HepG2 (cell line): ENCODE results near the gene CSDE1. TPM values are rescaled to one million over a fixed set of nuclear protein-coding genes. Genes with fewer than 3 reads are reported as not detected.

Experiments used
- ATAC-seq: fragments of 200-7000 bp; cut with Tn5 transposase; 3 replicates; pipeline ENCODE4 v1.9.1; 2020; ENCODE audit warnings: mild to moderate bottlenecking, moderate library complexity
- Bru-seq: library from RNA; stranded (reverse); fragments of 400-500 nt; gene quantifications from one replicate; lab custom pipeline; 2021; lab: Mats Ljungman, UMichigan
- BruChase-seq, 2 experiments: library from RNA; stranded (reverse); fragments of 400-500 nt; gene quantifications; one replicate each; lab custom pipeline; 2021; lab: Mats Ljungman, UMichigan
- BruUV-seq: library from RNA; stranded (reverse); fragments of 400-500 nt; replicated peaks from 2 replicates; lab custom pipeline; 2021; lab: Mats Ljungman, UMichigan
- CTCF ChIA-PET: fragments of 300-600 bp; formaldehyde crosslinking; extraction: SDS; loops from one replicate; lab custom pipeline; 2021; ENCODE audit warnings: low total read pairs, inconsistent platforms, low intra/inter-chr PET ratio; lab: Yijun Ruan, JAX
- POLR2A ChIA-PET: fragments of 350-600 bp; sonication (Branson Sonifier 250); formaldehyde crosslinking; loops from one replicate; lab custom pipeline; 2020; ENCODE audit warnings: antibody characterized with exemption, inconsistent platforms; lab: Yijun Ruan, JAX
- DNase-seq: peaks from one replicate; pipeline ENCODE4 v3.0.0-alpha.2; 2015; ENCODE audit warnings: low spot score
- FAIRE-seq: peaks from 3 replicates; lab custom pipeline; 2011; peaks lifted over from hg19 to GRCh38; lab: Jason Lieb, UNC
- H2AFZ ChIP-seq: one replicate; pipeline ENCODE4 v1.6.1; 2011; ENCODE audit warnings: low read length, inconsistent platforms
- H3K27ac ChIP-seq: fragments of 300-600 bp; 3 replicates; pipeline ENCODE4 v1.8.0; 2011; ENCODE audit warnings: mixed run types, mild to moderate bottlenecking, mixed read lengths, low read length, inconsistent platforms; ENCODE audit not compliant: insufficient read depth; ENCODE audit errors: extremely low read length
- H3K27me3 ChIP-seq, 2 experiments: fragments of 200-600 bp in 1 of 2; 2 replicates in 1 of 2; 3 replicates in 1 of 2; pipeline versions ENCODE4 v1.6.0 to v1.8.0; 2011; ENCODE audit warnings: low read length in 2 of 2, mild to moderate bottlenecking in 2 of 2, moderate library complexity in 2 of 2, inconsistent platforms in 1 of 2; ENCODE audit not compliant: insufficient read depth in 2 of 2, control insufficient read depth in 1 of 2
- H3K36me3 ChIP-seq, 2 experiments: fragments of 200-600 bp in 1 of 2; replicated peaks in 1 of 2; 2 replicates in 1 of 2; 3 replicates in 1 of 2; pipeline versions ENCODE4 v1.5.1 to v1.8.0; 2011; ENCODE audit warnings: low read length in 2 of 2, inconsistent platforms in 1 of 2; ENCODE audit not compliant: insufficient read depth in 2 of 2, control insufficient read depth in 1 of 2
- H3K4me1 ChIP-seq: 2 replicates; pipeline ENCODE4 v1.5.1; 2012; ENCODE audit warnings: low read length, inconsistent platforms; ENCODE audit not compliant: insufficient read depth
- H3K4me2 ChIP-seq: 2 replicates; pipeline ENCODE4 v1.6.0; 2011; ENCODE audit warnings: low read depth, low read length, inconsistent platforms
- H3K4me3 ChIP-seq, 3 experiments: fragments of 200-600 bp in 1 of 3; sonication (generic), shearing (Covaris generic) in 1 of 3; replicated peaks in 1 of 3; 2 replicates each; pipeline ENCODE4 v1.5.1; 2011 to 2016; ENCODE audit warnings: low read length in 3 of 3, inconsistent platforms in 2 of 3, low read depth in 2 of 3, mild to moderate bottlenecking in 2 of 3, control low read depth in 1 of 3, mixed read lengths in 1 of 3; ENCODE audit not compliant: insufficient read depth in 1 of 3
- H3K79me2 ChIP-seq: one replicate; pipeline ENCODE4 v1.6.1; 2011; ENCODE audit warnings: low read length, inconsistent platforms; ENCODE audit not compliant: insufficient read depth
- H3K9ac ChIP-seq: 2 replicates; pipeline ENCODE4 v1.6.0; 2011; ENCODE audit warnings: mild to moderate bottlenecking, low read depth, low read length, inconsistent platforms; ENCODE audit not compliant: insufficient read depth
- H3K9me3 ChIP-seq: 2 replicates; pipeline ENCODE4 v1.5.1; 2012; ENCODE audit warnings: mild to moderate bottlenecking, low read length
- H4K20me1 ChIP-seq: 2 replicates; pipeline ENCODE4 v1.6.0; 2011; ENCODE audit warnings: inconsistent platforms, mild to moderate bottlenecking, low read length, moderate library complexity; ENCODE audit not compliant: insufficient read depth
- DNMT3B ChIP-seq: conservative IDR thresholded peaks from 2 replicates; pipeline ENCODE4 v1.6.1; 2016; ENCODE audit warnings: missing biosample characterization, control low read depth
- GZF1 ChIP-seq: sonication (generic); formaldehyde crosslinking; IDR thresholded peaks from 2 replicates; pipeline ENCODE4 v1.5.1; 2020; ENCODE audit warnings: mild to moderate bottlenecking, missing genetic modification reagents
- KDM5A ChIP-seq: fragments of 200-600 bp; sonication (generic); IDR thresholded peaks from 2 replicates; pipeline ENCODE4 v1.7.0; 2018; ENCODE audit warnings: antibody characterized with exemption, mild to moderate bottlenecking, low read length, borderline replicate concordance
- RFXANK ChIP-seq: IDR thresholded peaks from 2 replicates; pipeline ENCODE4 v1.6.1; 2016
- ZNF431 ChIP-seq: sonication (generic); formaldehyde crosslinking; IDR thresholded peaks from 2 replicates; pipeline ENCODE4 v1.9.0; 2022; ENCODE audit warnings: missing genetic modification reagents, low read depth, mild to moderate bottlenecking, borderline replicate concordance
- ZSCAN21 ChIP-seq: sonication (generic); formaldehyde crosslinking; IDR thresholded peaks from 2 replicates; pipeline ENCODE4 v1.8.0; 2022; ENCODE audit warnings: mild to moderate bottlenecking, missing genetic modification reagents, moderate library complexity, borderline replicate concordance
- WGBS: methylation state at CpG from one replicate; pipeline ENCODE4 v1.1.6; 2017; ENCODE audit warnings: low lambda C conversion rate; 5-methylcytosine and 5-hydroxymethylcytosine counted together
- in situ Hi-C: cut with HindIII; loops from 2 replicates; pipeline ENCODE4 v1.10.0; 2017; ENCODE audit warnings: low pct_unique_long_range_greater_than_20kb; ENCODE audit not compliant: extremely low pct_ligation_motif_present
- intact Hi-C: fragments of 100-400 bp; cut with micrococcal nuclease; formaldehyde crosslinking; loops from one replicate; pipeline ENCODE4 v1.10.0; 2022; ENCODE audit not compliant: unreplicated experiment
- long read RNA-seq, 2 experiments: library from RNA in 1 of 2; library from polyadenylated mRNA in 1 of 2; stranded (forward) in 1 of 2; unstranded in 1 of 2; transcript quantifications; one replicate each; pipeline ENCODE4 v2.0.0, GENCODE V29; 2019 to 2022
- polyA minus RNA-seq, 3 experiments: library from RNA; depleted of rRNA, polyadenylated mRNA; stranded (reverse); fragments of >200 nt; gene quantifications; 2 replicates each; pipeline ENCODE4 v1.2.3, GENCODE V29; 2011; ENCODE audit warnings: low replicate concordance in 1 of 3
- polyA plus RNA-seq, 8 experiments: library from polyadenylated mRNA; depleted of rRNA in 3 of 8; stranded (reverse) in 7 of 8; unstranded in 1 of 8; fragments of >200 nt; fragmentation: Illumina TruSeq in 4 of 8; extraction: Trizol in 4 of 8; gene quantifications; 2 replicates each; pipeline versions ENCODE4 v1.2.1 to v1.2.3, GENCODE V29; 2011 to 2016; ENCODE audit warnings: low read depth in 4 of 8, missing spikeins in 1 of 8, mixed read lengths in 1 of 8; ENCODE audit not compliant: insufficient read depth in 1 of 8
- total RNA-seq, 5 experiments: library from RNA; depleted of rRNA; stranded (reverse); fragments of >200 nt; fragmentation: Illumina TruSeq; extraction: Trizol; gene quantifications; 2 replicates each; pipeline ENCODE4 v1.2.3, GENCODE V29; 2016; ENCODE audit warnings: low read depth in 1 of 5
- TF ChIP-seq, protein P1 (sequence below): fragments of 450-650 bp; IDR thresholded peaks from 2 replicates; pipeline ENCODE4 v1.6.1; 2016
- TF ChIP-seq, protein P2 (sequence below): sonication (generic); formaldehyde crosslinking; IDR thresholded peaks from 2 replicates; pipeline ENCODE4 v1.9.0; 2021; ENCODE audit warnings: missing genetic modification reagents, borderline replicate concordance
- TF ChIP-seq, protein P3 (sequence below): sonication (generic); formaldehyde crosslinking; conservative IDR thresholded peaks from 2 replicates; pipeline ENCODE4 v1.8.1; 2023; ENCODE audit warnings: missing genetic modification reagents
- TF ChIP-seq, protein P4 (sequence below): sonication (generic); formaldehyde crosslinking; IDR thresholded peaks from 2 replicates; pipeline ENCODE4 v1.5.1; 2020; ENCODE audit warnings: mild to moderate bottlenecking, moderate library complexity, missing genetic modification reagents

The CSDE1 gene
- total RNA-seq (2016; rRNA removed; fragmentation: Illumina TruSeq; extraction: Trizol): 313 and 582 TPM in 2 replicates
- total RNA-seq (2016; cell fraction: cytosol; rRNA removed; fragmentation: Illumina TruSeq; extraction: Trizol; ENCODE audit: low read depth): 97.9 and 113 TPM in 2 replicates
- 314 and 565 TPM in 2 replicates for total RNA-seq (2016; cell fraction: insoluble cytoplasmic fraction; rRNA removed; fragmentation: Illumina TruSeq; extraction: Trizol)
- total RNA-seq (2016; cell fraction: membrane; rRNA removed; fragmentation: Illumina TruSeq; extraction: Trizol): 270 and 306 TPM in 2 replicates
- total RNA-seq (2016; cell fraction: nucleus; rRNA removed; fragmentation: Illumina TruSeq; extraction: Trizol): 236 and 265 TPM in 2 replicates
- 115 and 150 TPM in 2 replicates for polyA plus RNA-seq (2011; rRNA removed)
- 130 and 182 TPM in 2 replicates for polyA plus RNA-seq (2011; cell fraction: cytosol; rRNA removed)
- 88.2 and 91.1 TPM in 2 replicates for polyA plus RNA-seq (2011; cell fraction: nucleus; rRNA removed)
- polyA plus RNA-seq (2012): 455 and 466 TPM in 2 replicates
- polyA plus RNA-seq (2016; cell fraction: cytosol; fragmentation: Illumina TruSeq; extraction: Trizol; ENCODE audit: low read depth): 72.4 and 73.9 TPM in 2 replicates
- polyA plus RNA-seq (2016; cell fraction: insoluble cytoplasmic fraction; fragmentation: Illumina TruSeq; extraction: Trizol; ENCODE audit: low read depth): 382 and 405 TPM in 2 replicates
- polyA plus RNA-seq (2016; cell fraction: membrane; fragmentation: Illumina TruSeq; extraction: Trizol; ENCODE audit: low read depth): 148 and 175 TPM in 2 replicates
- 211 and 222 TPM in 2 replicates for polyA plus RNA-seq (2016; cell fraction: nucleus; fragmentation: Illumina TruSeq; extraction: Trizol; ENCODE audit: insufficient read depth, low read depth)
- 174 and 286 TPM in 2 replicates for polyA minus RNA-seq (2011; rRNA and poly(A)+ RNA removed; ENCODE audit: low replicate concordance)
- 263 and 264 TPM in 2 replicates for polyA minus RNA-seq (2011; cell fraction: cytosol; rRNA and poly(A)+ RNA removed)
- polyA minus RNA-seq (2011; cell fraction: nucleus; rRNA and poly(A)+ RNA removed): 272 and 276 TPM in 2 replicates
- Bru-seq, nascent RNA: percentile 98 among the genes with signal in this experiment
- BruChase-seq, experiment 1, labeled RNA remaining after a 6-hour chase: percentile 99 among the genes with signal in this experiment
- BruChase-seq, experiment 2, labeled RNA remaining after a 2-hour chase: percentile 98 among the genes with signal in this experiment
- long read RNA-seq, experiment 1, full-length matches to known transcripts: 165 of 235 reads
- long read RNA-seq, experiment 1, partial matches to known transcripts: 50 of 235 reads
- long read RNA-seq, experiment 1, other reads (novel, unspliced or antisense): 20 of 235 reads
- long read RNA-seq, experiment 2, full-length matches to known transcripts: 145 of 648 reads
- long read RNA-seq, experiment 2, partial matches to known transcripts: 184 of 648 reads
- long read RNA-seq, experiment 2, other reads (novel, unspliced or antisense): 319 of 648 reads

DNA sequence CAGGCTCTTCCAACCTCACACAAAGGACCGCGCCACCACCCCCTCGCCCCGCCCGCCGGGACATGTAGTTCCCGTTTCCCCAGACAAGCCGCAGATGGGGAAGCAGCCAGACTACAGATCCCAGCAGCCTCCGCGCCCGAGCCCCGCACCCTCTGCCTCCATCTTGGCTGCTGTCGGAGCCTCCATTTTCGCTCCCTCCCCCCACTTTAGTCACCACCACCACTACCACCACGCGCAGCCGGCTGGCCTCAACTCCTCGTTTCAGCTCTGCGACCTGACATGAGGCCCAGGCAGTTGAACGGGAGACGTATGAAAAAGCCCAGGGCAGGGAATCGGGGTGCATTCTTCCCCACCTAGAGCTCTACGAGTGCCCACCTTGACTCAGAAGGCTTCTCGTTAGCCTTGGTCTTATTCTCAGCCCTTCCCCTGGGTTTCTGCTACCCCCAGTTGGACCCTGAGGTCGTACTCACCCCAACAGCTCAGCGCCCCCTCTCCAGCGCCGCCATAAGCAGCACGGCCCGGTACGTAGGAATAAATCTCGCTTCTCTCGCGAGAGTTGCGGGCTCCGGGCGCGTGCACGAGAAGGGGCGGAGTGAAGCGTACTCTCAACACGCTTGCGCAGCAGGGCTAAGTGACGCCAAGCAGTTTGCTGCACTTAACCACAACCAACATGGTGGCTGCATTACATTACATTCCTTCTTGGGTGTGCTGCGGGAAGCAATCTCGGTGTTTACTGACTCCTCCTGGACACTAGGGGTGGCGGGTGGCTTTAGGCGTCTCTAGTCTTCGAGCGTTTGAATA lies at the start of gene CSDE1:
Gene CSDE1, minus strand, starts transcription at position 530 of the 801 bp plus-strand sequence. CDS start 18,094 bp downstream, outside the sequence.
- peak; percentile 95 for ATAC-seq
- peak within 1 kb of the TSS; percentile 98 for H3K27ac ChIP-seq
- H3K4me2 ChIP-seq: peak within 1 kb of the TSS; percentile 72
- H3K4me1 ChIP-seq: peaks cover 44% of the 10 kb centered on the region
- H3K9me3 ChIP-seq: no peaks in the 10 kb centered on the region
- POLR2A ChIA-PET: interaction anchor here (1.0 to 3.6 kb wide), 2 partner anchors 22 to 29 kb away, joined by 3 to 16 read pairs; partner anchors contain the start of gene SIKE1
- peak within 1 kb of the TSS; percentile 100 for H3K9ac ChIP-seq
- TSS peak; percentile 51 for BruUV-seq
- no peaks in the 10 kb centered on the region for H3K36me3 ChIP-seq
- peak; percentile 98 for DNase-seq
- in situ Hi-C loops (no loop called here), intact Hi-C loops (loop anchor here (2.0 to 5.0 kb wide), 2 partner anchors 40 to 177 kb away; partner anchors contain the start of genes BCAS2 and NRAS)
- peaks cover 51% of the 10 kb centered on the region for H3K79me2 ChIP-seq
- H3K27me3 ChIP-seq: no peaks in the 10 kb centered on the region; a peak in 1 of 5 replicates
- peaks cover 46% of the 10 kb centered on the region for H4K20me1 ChIP-seq
- H3K4me3 ChIP-seq: peak within 1 kb of the TSS; percentile 85 to 100 (median 99)
- CTCF ChIA-PET: no interaction called here
- FAIRE-seq: peak; percentile 98
- peak within 1 kb of the TSS; percentile 78 for H2AFZ ChIP-seq
- 0% methylated on average over 27 of the region's 50 CpGs for WGBS
- TF ChIP-seq, protein P1, sequence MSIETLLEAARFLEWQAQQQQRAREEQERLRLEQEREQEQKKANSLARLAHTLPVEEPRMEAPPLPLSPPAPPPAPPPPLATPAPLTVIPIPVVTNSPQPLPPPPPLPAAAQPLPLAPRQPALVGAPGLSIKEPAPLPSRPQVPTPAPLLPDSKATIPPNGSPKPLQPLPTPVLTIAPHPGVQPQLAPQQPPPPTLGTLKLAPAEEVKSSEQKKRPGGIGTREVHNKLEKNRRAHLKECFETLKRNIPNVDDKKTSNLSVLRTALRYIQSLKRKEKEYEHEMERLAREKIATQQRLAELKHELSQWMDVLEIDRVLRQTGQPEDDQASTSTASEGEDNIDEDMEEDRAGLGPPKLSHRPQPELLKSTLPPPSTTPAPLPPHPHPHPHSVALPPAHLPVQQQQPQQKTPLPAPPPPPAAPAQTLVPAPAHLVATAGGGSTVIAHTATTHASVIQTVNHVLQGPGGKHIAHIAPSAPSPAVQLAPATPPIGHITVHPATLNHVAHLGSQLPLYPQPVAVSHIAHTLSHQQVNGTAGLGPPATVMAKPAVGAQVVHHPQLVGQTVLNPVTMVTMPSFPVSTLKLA: peak; percentile 64
- no peak; the same call in 1 of the 2 replicates for TF ChIP-seq RFXANK (CRISPR knock-in tag)
- TF ChIP-seq, protein P2, sequence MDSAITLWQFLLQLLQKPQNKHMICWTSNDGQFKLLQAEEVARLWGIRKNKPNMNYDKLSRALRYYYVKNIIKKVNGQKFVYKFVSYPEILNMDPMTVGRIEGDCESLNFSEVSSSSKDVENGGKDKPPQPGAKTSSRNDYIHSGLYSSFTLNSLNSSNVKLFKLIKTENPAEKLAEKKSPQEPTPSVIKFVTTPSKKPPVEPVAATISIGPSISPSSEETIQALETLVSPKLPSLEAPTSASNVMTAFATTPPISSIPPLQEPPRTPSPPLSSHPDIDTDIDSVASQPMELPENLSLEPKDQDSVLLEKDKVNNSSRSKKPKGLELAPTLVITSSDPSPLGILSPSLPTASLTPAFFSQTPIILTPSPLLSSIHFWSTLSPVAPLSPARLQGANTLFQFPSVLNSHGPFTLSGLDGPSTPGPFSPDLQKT (CRISPR knock-in tag): no peak
- TF ChIP-seq ZSCAN21 (CRISPR knock-in tag): 0 out of 2 replicates have a peak, but pooled peaks have one; percentile 22
- TF ChIP-seq, protein P3, sequence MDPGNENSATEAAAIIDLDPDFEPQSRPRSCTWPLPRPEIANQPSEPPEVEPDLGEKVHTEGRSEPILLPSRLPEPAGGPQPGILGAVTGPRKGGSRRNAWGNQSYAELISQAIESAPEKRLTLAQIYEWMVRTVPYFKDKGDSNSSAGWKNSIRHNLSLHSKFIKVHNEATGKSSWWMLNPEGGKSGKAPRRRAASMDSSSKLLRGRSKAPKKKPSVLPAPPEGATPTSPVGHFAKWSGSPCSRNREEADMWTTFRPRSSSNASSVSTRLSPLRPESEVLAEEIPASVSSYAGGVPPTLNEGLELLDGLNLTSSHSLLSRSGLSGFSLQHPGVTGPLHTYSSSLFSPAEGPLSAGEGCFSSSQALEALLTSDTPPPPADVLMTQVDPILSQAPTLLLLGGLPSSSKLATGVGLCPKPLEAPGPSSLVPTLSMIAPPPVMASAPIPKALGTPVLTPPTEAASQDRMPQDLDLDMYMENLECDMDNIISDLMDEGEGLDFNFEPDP (CRISPR knock-in tag): 0 out of 2 replicates have a peak, but pooled peaks have one; percentile 95
- TF ChIP-seq, protein P4, sequence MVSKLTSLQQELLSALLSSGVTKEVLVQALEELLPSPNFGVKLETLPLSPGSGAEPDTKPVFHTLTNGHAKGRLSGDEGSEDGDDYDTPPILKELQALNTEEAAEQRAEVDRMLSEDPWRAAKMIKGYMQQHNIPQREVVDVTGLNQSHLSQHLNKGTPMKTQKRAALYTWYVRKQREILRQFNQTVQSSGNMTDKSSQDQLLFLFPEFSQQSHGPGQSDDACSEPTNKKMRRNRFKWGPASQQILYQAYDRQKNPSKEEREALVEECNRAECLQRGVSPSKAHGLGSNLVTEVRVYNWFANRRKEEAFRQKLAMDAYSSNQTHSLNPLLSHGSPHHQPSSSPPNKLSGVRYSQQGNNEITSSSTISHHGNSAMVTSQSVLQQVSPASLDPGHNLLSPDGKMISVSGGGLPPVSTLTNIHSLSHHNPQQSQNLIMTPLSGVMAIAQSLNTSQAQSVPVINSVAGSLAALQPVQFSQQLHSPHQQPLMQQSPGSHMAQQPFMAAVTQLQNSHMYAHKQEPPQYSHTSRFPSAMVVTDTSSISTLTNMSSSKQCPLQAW (CRISPR knock-in tag): peak; percentile 78
- peak; percentile 85; the same call in 1 of the 2 replicates for TF ChIP-seq KDM5A
- peak; percentile 76; the same call in 1 of the 2 replicates for TF ChIP-seq GZF1 (CRISPR knock-in tag)
- no peak for TF ChIP-seq ZNF431 (CRISPR knock-in tag)
- no peak for TF ChIP-seq DNMT3B (CRISPR knock-in tag)
